ENCODE results near the gene FBXL15.
A peak's percentile ranks its signal among the peaks of the same experiment; 100 is the strongest.

The FBXL15 gene

GRCh38 chr10:102416283-102416682, 4.4 kb upstream of the FBXL15 start:
- no CpG with 5 or more reads among the region's 9 CpGs for WGBS (ENCODE audit: extremely low coverage, insufficient coverage, low lambda C conversion rate)

GRCh38 chr10:102416695-102417094, 3.9 kb upstream of the FBXL15 start:
- no peaks in the 10 kb centered on the region for H3K36me3 ChIP-seq (ENCODE audit: control insufficient read depth, insufficient read depth, low read length)
- H3K9ac ChIP-seq (ENCODE audit: low read length): no peak overlapping the region
- H3K4me1 ChIP-seq (ENCODE audit: control insufficient read depth, low read depth, low read length): peaks cover 1% of the 10 kb centered on the region
- H4K5ac ChIP-seq (ENCODE audit: low read length): no peak overlapping the region
- no peak overlapping the region for H3K4ac ChIP-seq (ENCODE audit: low read depth, low read length)
- H2BK15ac ChIP-seq (replicated peaks; ENCODE audit: low read depth): no peak overlapping the region
- no peak overlapping the region for H4K8ac ChIP-seq (ENCODE audit: low read depth, low read length)
- DNase-seq: no peak
- H3K79me1 ChIP-seq (ENCODE audit: low read length): no peaks in the 10 kb centered on the region
- no peak overlapping the region for H3K18ac ChIP-seq (ENCODE audit: low read length)
- H3K56ac ChIP-seq (ENCODE audit: low read length): no peak overlapping the region
- no peak overlapping the region for H2BK5ac ChIP-seq (ENCODE audit: low read length)
- H2AK5ac ChIP-seq (ENCODE audit: low read length): no peak overlapping the region
- H3K79me2 ChIP-seq (ENCODE audit: control insufficient read depth, insufficient read depth, low read length): no peaks in the 10 kb centered on the region
- no peak overlapping the region for H3K23ac ChIP-seq (ENCODE audit: low read length)
- WGBS (ENCODE audit: extremely low coverage, insufficient coverage, low lambda C conversion rate): no CpG with 5 or more reads among the region's 20 CpGs
- H3K4me3 ChIP-seq (ENCODE audit: low read length): no peak overlapping the region
- H3K27me3 ChIP-seq (ENCODE audit: insufficient read depth, low read length, poor library complexity): no peaks in the 10 kb centered on the region
- H2BK120ac ChIP-seq (ENCODE audit: low read depth, low read length): no peak overlapping the region
- H3K4me2 ChIP-seq (ENCODE audit: low read length): no peak overlapping the region
- H3K27ac ChIP-seq (ENCODE audit: low read depth, low read length): no peak overlapping the region

More at GRCh38 chr10:102416283-102416682, 4.4 kb upstream of the FBXL15 start:
- no peak overlapping the region for H3K4ac ChIP-seq (ENCODE audit: low read depth, low read length)
- no peak overlapping the region for H4K8ac ChIP-seq (ENCODE audit: low read depth, low read length)
- H3K56ac ChIP-seq (ENCODE audit: low read length): no peak overlapping the region
- H2AK5ac ChIP-seq (ENCODE audit: low read length): no peak overlapping the region
- peaks cover 2% of the 10 kb centered on the region for H3K27me3 ChIP-seq (ENCODE audit: insufficient read depth, low read length, poor library complexity)
- no peak overlapping the region for H3K4me3 ChIP-seq (ENCODE audit: low read length)
- H3K4me2 ChIP-seq (ENCODE audit: low read length): no peak overlapping the region
- no peaks in the 10 kb centered on the region for H3K36me3 ChIP-seq (ENCODE audit: control insufficient read depth, insufficient read depth, low read length)
- H4K5ac ChIP-seq (ENCODE audit: low read length): no peak overlapping the region
- H2BK5ac ChIP-seq (ENCODE audit: low read length): no peak overlapping the region
- H3K79me2 ChIP-seq (ENCODE audit: control insufficient read depth, insufficient read depth, low read length): no peaks in the 10 kb centered on the region
- no peak overlapping the region for H3K9ac ChIP-seq (ENCODE audit: low read length)
- H2BK120ac ChIP-seq (ENCODE audit: low read depth, low read length): no peak overlapping the region
- DNase-seq: no peak
- peaks cover 1% of the 10 kb centered on the region for H3K4me1 ChIP-seq (ENCODE audit: control insufficient read depth, low read depth, low read length)
- no peak overlapping the region for H3K23ac ChIP-seq (ENCODE audit: low read length)
- H2BK15ac ChIP-seq (replicated peaks; ENCODE audit: low read depth): no peak overlapping the region
- H3K79me1 ChIP-seq (ENCODE audit: low read length): no peaks in the 10 kb centered on the region
- H3K27ac ChIP-seq (ENCODE audit: low read depth, low read length): no peak overlapping the region
- no peak overlapping the region for H3K18ac ChIP-seq (ENCODE audit: low read length)

- WGBS (ENCODE audit: extremely low coverage, insufficient coverage, low lambda C conversion rate): no CpG with 5 or more reads among the region's 45 CpGs
- Histone ChIP-seq H3K23ac (ENCODE audit: low read length) (no peak within 1 kb of the TSS), H2BK120ac (ENCODE audit: low read depth, low read length) (no peak within 1 kb of the TSS), H2BK15ac (replicated peaks; ENCODE audit: low read depth) (no peak within 1 kb of the TSS), H3K79me2 (ENCODE audit: control insufficient read depth, insufficient read depth, low read length) (no peaks in the 10 kb centered on the region), H3K4me1 (ENCODE audit: control insufficient read depth, low read depth, low read length) (peaks cover 7% of the 10 kb centered on the region), H3K36me3 (ENCODE audit: control insufficient read depth, insufficient read depth, low read length) (no peaks in the 10 kb centered on the region), H3K4me3 (ENCODE audit: low read length) (peak within 1 kb of the TSS; percentile 83), H3K56ac (ENCODE audit: low read length) (peak within 1 kb of the TSS; percentile 98), H2BK5ac (ENCODE audit: low read length) (no peak within 1 kb of the TSS), H3K9ac (ENCODE audit: low read length) (peak within 1 kb of the TSS; percentile 82), H3K4ac (ENCODE audit: low read depth, low read length) (no peak within 1 kb of the TSS), H3K27ac (ENCODE audit: low read depth, low read length) (no peak within 1 kb of the TSS), H2AK5ac (ENCODE audit: low read length) (no peak within 1 kb of the TSS), H3K4me2 (ENCODE audit: low read length) (peak within 1 kb of the TSS; percentile 94), H3K79me1 (ENCODE audit: low read length) (no peaks in the 10 kb centered on the region), H3K18ac (ENCODE audit: low read length) (no peak within 1 kb of the TSS), H4K5ac (ENCODE audit: low read length) (no peak within 1 kb of the TSS), H3K27me3 (ENCODE audit: insufficient read depth, low read length, poor library complexity) (no peaks in the 10 kb centered on the region), H4K8ac (ENCODE audit: low read depth, low read length) (no peak within 1 kb of the TSS)
- DNase-seq: no peak
These were observed 1.9 kb upstream of the FBXL15 start, which contains the start of gene PSD for GRCh38 chr10:102418622-102419268. Gene PSD, minus strand, starts transcription at chr10:102418785. Its CDS starts 1,747 bp downstream, at chr10:102417038.

GRCh38 chr10:102419269-102420180, 1.1 kb upstream of the FBXL15 start:
- H3K27me3 ChIP-seq (ENCODE audit: insufficient read depth, low read length, poor library complexity): no peaks in the 10 kb centered on the region
- no peak overlapping the region for H3K18ac ChIP-seq (ENCODE audit: low read length)
- H3K79me1 ChIP-seq (ENCODE audit: low read length): no peaks in the 10 kb centered on the region
- no peak overlapping the region for H2BK15ac ChIP-seq (replicated peaks; ENCODE audit: low read depth)
- H4K5ac ChIP-seq (ENCODE audit: low read length): no peak overlapping the region
- H3K9ac ChIP-seq (ENCODE audit: low read length): peak overlapping the region; percentile 82
- no peak overlapping the region for H3K4ac ChIP-seq (ENCODE audit: low read depth, low read length)
- H3K4me1 ChIP-seq (ENCODE audit: control insufficient read depth, low read depth, low read length): peaks cover 7% of the 10 kb centered on the region
- H3K79me2 ChIP-seq (ENCODE audit: control insufficient read depth, insufficient read depth, low read length): no peaks in the 10 kb centered on the region
- DNase-seq: peak; percentile 69
- no peak overlapping the region for H4K8ac ChIP-seq (ENCODE audit: low read depth, low read length)
- H2AK5ac ChIP-seq (ENCODE audit: low read length): no peak overlapping the region
- H3K23ac ChIP-seq (ENCODE audit: low read length): no peak overlapping the region
- peak overlapping the region; percentile 98 for H3K56ac ChIP-seq (ENCODE audit: low read length)
- no peak overlapping the region for H2BK120ac ChIP-seq (ENCODE audit: low read depth, low read length)
- H3K27ac ChIP-seq (ENCODE audit: low read depth, low read length): no peak overlapping the region
- H3K4me2 ChIP-seq (ENCODE audit: low read length): peak overlapping the region; percentile 94
- no peaks in the 10 kb centered on the region for H3K36me3 ChIP-seq (ENCODE audit: control insufficient read depth, insufficient read depth, low read length)
- H2BK5ac ChIP-seq (ENCODE audit: low read length): no peak overlapping the region
- no CpG with 5 or more reads among the region's 54 CpGs for WGBS (ENCODE audit: extremely low coverage, insufficient coverage, low lambda C conversion rate)
- H3K4me3 ChIP-seq (ENCODE audit: low read length): peak overlapping the region; percentile 83

GRCh38 chr10:102420181-102420713, 389 bp upstream of the FBXL15 start:
- no peak overlapping the region for H3K23ac ChIP-seq (ENCODE audit: low read length)
- H2BK15ac ChIP-seq (replicated peaks; ENCODE audit: low read depth): no peak overlapping the region
- no peaks in the 10 kb centered on the region for H3K27me3 ChIP-seq (ENCODE audit: insufficient read depth, low read length, poor library complexity)
- H2BK5ac ChIP-seq (ENCODE audit: low read length): no peak overlapping the region
- peaks cover 7% of the 10 kb centered on the region for H3K4me1 ChIP-seq (ENCODE audit: control insufficient read depth, low read depth, low read length)
- no peak overlapping the region for H2BK120ac ChIP-seq (ENCODE audit: low read depth, low read length)
- no peak overlapping the region for H3K18ac ChIP-seq (ENCODE audit: low read length)
- H4K8ac ChIP-seq (ENCODE audit: low read depth, low read length): no peak overlapping the region
- H2AK5ac ChIP-seq (ENCODE audit: low read length): no peak overlapping the region
- H3K79me2 ChIP-seq (ENCODE audit: control insufficient read depth, insufficient read depth, low read length): no peaks in the 10 kb centered on the region
- no peaks in the 10 kb centered on the region for H3K79me1 ChIP-seq (ENCODE audit: low read length)
- peak overlapping the region; percentile 98 for H3K56ac ChIP-seq (ENCODE audit: low read length)
- no peaks in the 10 kb centered on the region for H3K36me3 ChIP-seq (ENCODE audit: control insufficient read depth, insufficient read depth, low read length)
- WGBS (ENCODE audit: extremely low coverage, insufficient coverage, low lambda C conversion rate): no CpG with 5 or more reads among the region's 21 CpGs
- H3K4me3 ChIP-seq (ENCODE audit: low read length): peak overlapping the region; percentile 83
- H3K4ac ChIP-seq (ENCODE audit: low read depth, low read length): no peak overlapping the region
- H3K9ac ChIP-seq (ENCODE audit: low read length): peak overlapping the region; percentile 82
- DNase-seq: peak; percentile 40
- H3K4me2 ChIP-seq (ENCODE audit: low read length): peak overlapping the region; percentile 94
- no peak overlapping the region for H4K5ac ChIP-seq (ENCODE audit: low read length)
- no peak overlapping the region for H3K27ac ChIP-seq (ENCODE audit: low read depth, low read length)
